HEK293 (cell line): ENCODE measurements around the gene CLCN1.

Experiments
- CTCF ChIA-PET: fragments of 350-600 bp; formaldehyde crosslinking; extraction: SDS; loops from one replicate; lab custom pipeline; 2021; ENCODE audit warnings: antibody characterized with exemption; lab: Yijun Ruan, JAX
- POLR2A ChIA-PET: fragments of 300-600 bp; formaldehyde crosslinking; extraction: SDS; loops from one replicate; lab custom pipeline; 2020; ENCODE audit warnings: antibody characterized with exemption, inconsistent platforms; lab: Yijun Ruan, JAX
- H3K27ac ChIP-seq: fragments of 200-500 bp; sonication (Bioruptor generic); 2 replicates; pipeline ENCODE4 v1.5.1; 2014; ENCODE audit warnings: low read depth, low read length, control low read depth, inconsistent platforms; ENCODE audit errors: extremely low read depth
- H3K36me3 ChIP-seq, 2 experiments: fragments of 200-500 bp in 1 of 2; sonication (Bioruptor generic) in 1 of 2; 1 replicate in 1 of 2; 2 replicates in 1 of 2; pipeline ENCODE4 v1.5.1; 2014 to 2017; ENCODE audit warnings: inconsistent platforms in 2 of 2, low read length in 2 of 2; ENCODE audit not compliant: control insufficient read depth in 2 of 2, insufficient read depth in 1 of 2
- H3K4me1 ChIP-seq: fragments of 200-500 bp; sonication (Bioruptor generic); 2 replicates; pipeline ENCODE4 v1.5.1; 2014; ENCODE audit warnings: mild to moderate bottlenecking, low read length, inconsistent platforms; ENCODE audit not compliant: control insufficient read depth, insufficient read depth
- H3K4me3 ChIP-seq: 2 replicates; pipeline ENCODE4 v1.5.1; 2011; ENCODE audit warnings: low read depth, mild to moderate bottlenecking, control low read depth, low read length, moderate library complexity
- H3K9me3 ChIP-seq: fragments of 200-500 bp; sonication (Bioruptor generic); 2 replicates; pipeline ENCODE4 v1.5.1; 2014; ENCODE audit warnings: low read depth, low read length, inconsistent platforms; ENCODE audit not compliant: control insufficient read depth, insufficient read depth
- BCL11B ChIP-seq: fragments of 450-650 bp; formaldehyde crosslinking; IDR thresholded peaks from 2 replicates; pipeline ENCODE4 v1.5.1; 2016; ENCODE audit warnings: low read depth, missing biosample characterization, missing genetic modification characterization
- BCL6B ChIP-seq: fragments of 450-650 bp; formaldehyde crosslinking; IDR thresholded peaks from 2 replicates; pipeline ENCODE4 v1.5.1; 2017; ENCODE audit warnings: missing biosample characterization, missing genetic modification characterization
- HOXD13 ChIP-seq: sonication (generic); formaldehyde crosslinking; IDR thresholded peaks from 2 replicates; pipeline ENCODE4 v1.8.0; 2022; ENCODE audit warnings: missing genetic modification reagents, borderline replicate concordance
- KLF16 ChIP-seq: fragments of 450-650 bp; formaldehyde crosslinking; IDR thresholded peaks from 2 replicates; pipeline ENCODE4 v1.5.1; 2017; ENCODE audit warnings: missing biosample characterization, missing genetic modification characterization
- SCRT2 ChIP-seq: fragments of 450-650 bp; formaldehyde crosslinking; IDR thresholded peaks from 2 replicates; pipeline ENCODE4 v1.5.1; 2016; ENCODE audit warnings: missing biosample characterization, missing genetic modification characterization
- SETDB1 ChIP-seq: IDR thresholded peaks from one replicate; pipeline ENCODE4 v1.6.1; 2017; ENCODE audit warnings: mild to moderate bottlenecking, low read length, moderate library complexity, mixed read lengths; ENCODE audit not compliant: insufficient read length
- SP7 ChIP-seq: fragments of 450-650 bp; formaldehyde crosslinking; IDR thresholded peaks from 2 replicates; pipeline ENCODE4 v1.5.1; 2016; ENCODE audit warnings: missing biosample characterization, missing genetic modification characterization
- TCF7L2 ChIP-seq: IDR thresholded peaks from 2 replicates; pipeline ENCODE4 v1.6.1; 2011; ENCODE audit warnings: low read depth, mild to moderate bottlenecking, inconsistent platforms, low read length, moderate library complexity, borderline replicate concordance
- ZBTB11 ChIP-seq: fragments of 450-650 bp; formaldehyde crosslinking; conservative IDR thresholded peaks from 2 replicates; pipeline ENCODE4 v1.5.1; 2016; ENCODE audit warnings: low read depth, missing biosample characterization, missing genetic modification characterization
- ZBTB26 ChIP-seq: fragments of 450-650 bp; formaldehyde crosslinking; optimal IDR thresholded peaks from 2 replicates; pipeline ENCODE3; 2016; ENCODE audit warnings: missing biosample characterization, mild to moderate bottlenecking, missing genetic modification characterization
- ZBTB8A ChIP-seq: fragments of 450-650 bp; formaldehyde crosslinking; IDR thresholded peaks from 2 replicates; pipeline ENCODE4 v1.5.1; 2016; ENCODE audit warnings: missing biosample characterization, missing genetic modification characterization
- ZNF133 ChIP-seq: fragments of 450-650 bp; formaldehyde crosslinking; IDR thresholded peaks from 2 replicates; pipeline ENCODE4 v1.5.1; 2016; ENCODE audit warnings: missing biosample characterization, missing genetic modification characterization
- ZNF169 ChIP-seq: fragments of 450-650 bp; formaldehyde crosslinking; IDR thresholded peaks from 2 replicates; pipeline ENCODE4 v1.5.1; 2016; ENCODE audit warnings: missing biosample characterization, missing genetic modification characterization
- ZNF18 ChIP-seq: fragments of 450-650 bp; formaldehyde crosslinking; IDR thresholded peaks from 2 replicates; pipeline ENCODE4 v1.5.1; 2016; ENCODE audit warnings: missing biosample characterization, missing genetic modification characterization
- ZNF292 ChIP-seq: fragments of 450-650 bp; formaldehyde crosslinking; IDR thresholded peaks from 2 replicates; pipeline ENCODE4 v1.5.1; 2016; ENCODE audit warnings: low read depth, missing biosample characterization, missing genetic modification characterization, borderline replicate concordance
- ZNF350 ChIP-seq: fragments of 450-650 bp; formaldehyde crosslinking; IDR thresholded peaks from 2 replicates; pipeline ENCODE4 v1.5.0; 2017; ENCODE audit warnings: missing biosample characterization, mild to moderate bottlenecking, missing genetic modification characterization
- ZNF433 ChIP-seq: fragments of 450-650 bp; formaldehyde crosslinking; IDR thresholded peaks from 2 replicates; pipeline ENCODE4 v1.5.1; 2016; ENCODE audit warnings: missing biosample characterization, missing genetic modification characterization, low read depth
- ZNF514 ChIP-seq: fragments of 450-650 bp; formaldehyde crosslinking; IDR thresholded peaks from 2 replicates; pipeline ENCODE4 v1.5.1; 2016; ENCODE audit warnings: missing biosample characterization, missing genetic modification characterization
- ZNF792 ChIP-seq: fragments of 450-650 bp; formaldehyde crosslinking; IDR thresholded peaks from 2 replicates; pipeline ENCODE4 v1.5.1; 2016; ENCODE audit warnings: missing biosample characterization, missing genetic modification characterization
- ZNF843 ChIP-seq: fragments of 450-650 bp; formaldehyde crosslinking; IDR thresholded peaks from 2 replicates; pipeline ENCODE4 v1.5.1; 2016; ENCODE audit warnings: missing biosample characterization, missing genetic modification characterization

Gene CLCN1

GRCh38 chr7:143329471-143330170, 13.7 kb downstream of the CLCN1 start (continued):
- no peak for TF ChIP-seq ZNF18 (tag by site-specific recombination)
- no peak for TF ChIP-seq ZNF433
- no peak for TF ChIP-seq TCF7L2

GRCh38 chr7:143331179-143331801, 15.4 kb downstream of the CLCN1 start:
- Histone ChIP-seq H3K4me1 (no peaks in the 10 kb centered on the region), H3K36me3 (no peaks in the 10 kb centered on the region), H3K9me3 (no peaks in the 10 kb centered on the region), H3K27ac (no peak overlapping the region), H3K4me3 (no peak overlapping the region)
- ChIA-PET CTCF (interaction anchor here (0.7 to 1.3 kb wide), 2 partner anchors 14 to 26 kb away, joined by 3 to 4 read pairs; no protein-coding TSS in a partner anchor), POLR2A (no interaction called here)
- TF ChIP-seq ZNF843 (tag by site-specific recombination): no peak
- TF ChIP-seq ZNF792 (tag by site-specific recombination): no peak
- no peak for TF ChIP-seq BCL11B (tag by site-specific recombination)
- no peak for TF ChIP-seq SETDB1
- TF ChIP-seq KLF16 (tag by site-specific recombination): no peak
- no peak for TF ChIP-seq ZNF433
- TF ChIP-seq BCL6B (tag by site-specific recombination): no peak
- TF ChIP-seq ZBTB11: no peak
- TF ChIP-seq ZNF514 (tag by site-specific recombination): no peak
- TF ChIP-seq ZBTB8A: no peak
- no peak for TF ChIP-seq ZNF350 (tag by site-specific recombination)
- TF ChIP-seq ZNF292 (tag by site-specific recombination): no peak
- no peak for TF ChIP-seq ZBTB26 (tag by site-specific recombination)
- TF ChIP-seq SCRT2 (tag by site-specific recombination): no peak
- no peak for TF ChIP-seq ZNF169 (tag by site-specific recombination)
- TF ChIP-seq HOXD13 (CRISPR knock-in tag): no peak
- TF ChIP-seq ZNF133 (tag by site-specific recombination): no peak
- no peak for TF ChIP-seq SP7
